Measurements from ENCODE around the gene MT2A. TPM values are rescaled to one million over a fixed set of nuclear protein-coding genes. Genes with fewer than 3 reads are reported as not detected.

Gene MT2A
- total and polyA plus RNA-seq, 10 of the 15 experiments (the other 5 are each of a cell fraction or from before 2014, with no cell fraction given): 7.3 to 271 (median 53.5) TPM

DNA sequence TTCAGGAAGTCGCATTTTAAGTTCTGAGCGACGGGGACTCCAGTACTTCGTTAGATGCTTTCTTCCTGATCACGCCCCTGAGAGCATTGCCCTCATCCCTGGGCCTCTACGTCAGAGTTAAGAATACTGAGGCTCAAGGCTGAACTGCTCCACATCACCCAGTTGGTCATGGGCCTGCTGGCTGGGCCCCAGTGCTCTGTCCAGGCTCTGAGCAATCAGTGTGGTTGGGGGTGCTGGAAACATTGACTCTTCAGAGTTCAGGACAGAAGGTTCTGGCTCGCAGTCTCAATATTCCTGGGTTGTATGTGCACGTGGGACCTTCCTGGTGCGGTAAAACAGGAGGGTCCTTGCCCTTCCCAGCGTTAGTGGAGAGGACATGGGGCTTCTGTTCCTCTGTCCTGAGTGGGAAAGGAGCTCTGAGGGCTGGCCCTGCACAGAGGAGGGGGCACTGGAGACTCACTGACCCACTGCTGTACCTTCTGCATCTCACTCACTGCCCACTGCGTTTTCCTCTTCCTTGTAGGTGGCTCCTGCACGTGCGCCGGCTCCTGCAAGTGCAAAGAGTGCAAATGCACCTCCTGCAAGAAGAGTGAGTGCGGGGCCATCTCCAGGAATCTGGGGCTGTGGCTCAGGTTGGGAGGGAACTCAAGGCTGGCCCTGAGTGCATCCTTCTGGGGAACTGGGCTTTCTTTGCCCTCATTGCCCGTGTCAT is 17.7 kb downstream of the MT2A start:
- peaks cover 0 to 2% of the 10 kb centered on the region in 2 experiments; a peak in 3 of 4 replicates for H3K27me3 ChIP-seq (replicated peaks in 1 of 2; ENCODE audit: control insufficient read depth in 2 of 2, insufficient read depth in 2 of 2, low read length in 1 of 2)
- H3K27ac ChIP-seq (ENCODE audit: control insufficient read depth, insufficient read depth): no peak overlapping the region
- no peaks in the 10 kb centered on the region for H3K79me2 ChIP-seq (ENCODE audit: control insufficient read depth, insufficient read depth, low read length)
- H3K36me3 ChIP-seq (ENCODE audit: control insufficient read depth in 2 of 2, insufficient read depth in 2 of 2, low read length in 1 of 2): no peaks in the 10 kb centered on the region
- ChIA-PET CTCF (interaction anchor here (0.7 to 1.0 kb wide), 2 partner anchors 18 to 25 kb away, joined by 3 read pairs; partner anchors contain the start of gene MT2A), RAD21 (ENCODE audit: unreplicated experiment) (interaction anchor here (0.6 to 1.3 kb wide), 3 partner anchors 15 to 64 kb away, joined by 3 to 5 read pairs (median 4); partner anchors contain the start of gene MT2A), SMC1A (ENCODE audit: uncharacterized antibody, unreplicated experiment) (no interaction called here), POLR2A (interaction anchor here (0.6 to 1.5 kb wide), 4 partner anchors 16 to 74 kb away, joined by 3 to 4 read pairs (median 3); partner anchors contain the start of gene MT2A)
- no peak for DNase-seq (ENCODE audit: low read depth, low spot score)
- 33% methylated on average over 16 of the region's 16 CpGs for WGBS (ENCODE audit: insufficient coverage, insufficient replicate concordance, low lambda C conversion rate, missing lambda C conversion rate)
- peak overlapping the region; percentile 40 for H3K4me2 ChIP-seq (ENCODE audit: control insufficient read depth, insufficient read depth)
- BruUV-seq (replicated peaks): TSS peak; percentile 98
- H3K4me3 ChIP-seq: peak overlapping the region; percentile 44; the same call in 1 of the 2 replicates
- in situ Hi-C loops (cut with MboI) (no loop called here), intact Hi-C loops (cut with micrococcal nuclease; ENCODE audit: unreplicated experiment) (no loop called here)
- FAIRE-seq: no peak
- peak overlapping the region; percentile 85 for H2AFZ ChIP-seq (ENCODE audit: control insufficient read depth, low read depth, low read length)
- H3K4me1 ChIP-seq (ENCODE audit: control insufficient read depth, insufficient read depth, low read length): peaks cover 17% of the 10 kb centered on the region
- no peaks in the 10 kb centered on the region for H3K9me3 ChIP-seq (replicated peaks; ENCODE audit: control insufficient read depth, insufficient read depth, low read length)
- no peaks in the 10 kb centered on the region for H4K20me1 ChIP-seq (ENCODE audit: control insufficient read depth, insufficient read depth)
- TF ChIP-seq, protein P1, sequence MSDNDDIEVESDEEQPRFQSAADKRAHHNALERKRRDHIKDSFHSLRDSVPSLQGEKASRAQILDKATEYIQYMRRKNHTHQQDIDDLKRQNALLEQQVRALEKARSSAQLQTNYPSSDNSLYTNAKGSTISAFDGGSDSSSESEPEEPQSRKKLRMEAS (IDR thresholded peaks at IDR 0.05; ENCODE audit: low read depth, low read length): no peak
- TF ChIP-seq CEBPB (IDR thresholded peaks at IDR 0.05; ENCODE audit: borderline replicate concordance in 1 of 2, low read depth in 2 of 2, low read length in 2 of 2) (no peak), STAT3 (IDR thresholded peaks at IDR 0.05; ENCODE audit: low read depth, low read length) (no peak), ZBED1 (IDR thresholded peaks at IDR 0.05; ENCODE audit: borderline replicate concordance) (no peak), BHLHE40 (IDR thresholded peaks at IDR 0.05; ENCODE audit: borderline replicate concordance in 1 of 2, low read depth in 2 of 2, low read length in 1 of 2) (peak in 1 of 2 experiments; percentile 63; a peak in 2 of 4 replicates)
- TF ChIP-seq, protein P2, sequence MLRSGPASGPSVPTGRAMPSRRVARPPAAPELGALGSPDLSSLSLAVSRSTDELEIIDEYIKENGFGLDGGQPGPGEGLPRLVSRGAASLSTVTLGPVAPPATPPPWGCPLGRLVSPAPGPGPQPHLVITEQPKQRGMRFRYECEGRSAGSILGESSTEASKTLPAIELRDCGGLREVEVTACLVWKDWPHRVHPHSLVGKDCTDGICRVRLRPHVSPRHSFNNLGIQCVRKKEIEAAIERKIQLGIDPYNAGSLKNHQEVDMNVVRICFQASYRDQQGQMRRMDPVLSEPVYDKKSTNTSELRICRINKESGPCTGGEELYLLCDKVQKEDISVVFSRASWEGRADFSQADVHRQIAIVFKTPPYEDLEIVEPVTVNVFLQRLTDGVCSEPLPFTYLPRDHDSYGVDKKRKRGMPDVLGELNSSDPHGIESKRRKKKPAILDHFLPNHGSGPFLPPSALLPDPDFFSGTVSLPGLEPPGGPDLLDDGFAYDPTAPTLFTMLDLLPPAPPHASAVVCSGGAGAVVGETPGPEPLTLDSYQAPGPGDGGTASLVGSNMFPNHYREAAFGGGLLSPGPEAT (IDR thresholded peaks at IDR 0.05; ENCODE audit: low read depth): no peak
- TF ChIP-seq, protein P3, sequence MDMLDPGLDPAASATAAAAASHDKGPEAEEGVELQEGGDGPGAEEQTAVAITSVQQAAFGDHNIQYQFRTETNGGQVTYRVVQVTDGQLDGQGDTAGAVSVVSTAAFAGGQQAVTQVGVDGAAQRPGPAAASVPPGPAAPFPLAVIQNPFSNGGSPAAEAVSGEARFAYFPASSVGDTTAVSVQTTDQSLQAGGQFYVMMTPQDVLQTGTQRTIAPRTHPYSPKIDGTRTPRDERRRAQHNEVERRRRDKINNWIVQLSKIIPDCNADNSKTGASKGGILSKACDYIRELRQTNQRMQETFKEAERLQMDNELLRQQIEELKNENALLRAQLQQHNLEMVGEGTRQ (IDR thresholded peaks at IDR 0.05; ENCODE audit: borderline replicate concordance, low read depth, low read length): no peak
- H3K9ac ChIP-seq (ENCODE audit: control insufficient read depth, insufficient read depth, low read length): peak overlapping the region; percentile 56; the same call in 1 of the 2 replicates
- peak; percentile 18 for ATAC-seq

All from GM12878 (cell line).